Loucy (cell line): ENCODE measurements around the gene PKHD1.

Experiments
- EZH2phosphoT487 ChIP-seq: fragments of 200-600 bp; IDR thresholded peaks from 2 replicates; pipeline ENCODE4 v1.6.1; 2018; ENCODE audit warnings: antibody characterized with exemption, mild to moderate bottlenecking, moderate library complexity, borderline replicate concordance
- TF ChIP-seq, protein P1 (sequence below): fragments of 200-600 bp; sonication (generic); conservative IDR thresholded peaks from 2 replicates; pipeline ENCODE4 v1.5.1; 2014; ENCODE audit warnings: mild to moderate bottlenecking, antibody characterized with exemption, low read length

DNA sequence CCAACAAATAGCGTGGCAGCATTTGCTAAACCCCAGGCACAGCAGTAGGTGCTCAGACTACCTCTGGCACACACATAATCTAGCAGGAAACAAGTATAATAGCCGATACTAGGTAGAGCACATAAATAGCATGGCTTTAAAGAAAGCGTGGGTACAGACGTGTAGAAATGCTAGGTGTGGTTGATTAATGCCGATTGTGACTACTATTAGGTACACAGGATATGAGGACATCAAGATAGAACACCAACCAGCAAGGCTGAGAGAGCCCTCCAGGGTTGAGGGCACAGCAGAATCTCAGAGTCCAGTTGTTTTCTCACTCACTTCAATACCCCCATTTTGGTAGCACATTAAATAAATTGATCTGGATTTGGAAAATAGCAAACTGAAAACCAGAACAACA is 100.5 kb downstream of the PKHD1 start:
- TF ChIP-seq, protein P1, sequence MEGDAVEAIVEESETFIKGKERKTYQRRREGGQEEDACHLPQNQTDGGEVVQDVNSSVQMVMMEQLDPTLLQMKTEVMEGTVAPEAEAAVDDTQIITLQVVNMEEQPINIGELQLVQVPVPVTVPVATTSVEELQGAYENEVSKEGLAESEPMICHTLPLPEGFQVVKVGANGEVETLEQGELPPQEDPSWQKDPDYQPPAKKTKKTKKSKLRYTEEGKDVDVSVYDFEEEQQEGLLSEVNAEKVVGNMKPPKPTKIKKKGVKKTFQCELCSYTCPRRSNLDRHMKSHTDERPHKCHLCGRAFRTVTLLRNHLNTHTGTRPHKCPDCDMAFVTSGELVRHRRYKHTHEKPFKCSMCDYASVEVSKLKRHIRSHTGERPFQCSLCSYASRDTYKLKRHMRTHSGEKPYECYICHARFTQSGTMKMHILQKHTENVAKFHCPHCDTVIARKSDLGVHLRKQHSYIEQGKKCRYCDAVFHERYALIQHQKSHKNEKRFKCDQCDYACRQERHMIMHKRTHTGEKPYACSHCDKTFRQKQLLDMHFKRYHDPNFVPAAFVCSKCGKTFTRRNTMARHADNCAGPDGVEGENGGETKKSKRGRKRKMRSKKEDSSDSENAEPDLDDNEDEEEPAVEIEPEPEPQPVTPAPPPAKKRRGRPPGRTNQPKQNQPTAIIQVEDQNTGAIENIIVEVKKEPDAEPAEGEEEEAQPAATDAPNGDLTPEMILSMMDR = no peak
- TF ChIP-seq EZH2phosphoT487 = no peak
